IMR-90 (cell line): ENCODE data around the gene CLSTN1. TPM values are rescaled to one million over a fixed set of nuclear protein-coding genes. Genes with fewer than 3 reads are reported as not detected.

ENCODE experiments used
- ATAC-seq: fragments of 200-7000 bp; cut with Tn5 transposase; 2 replicates; pipeline ENCODE4 v1.9.1; 2020; ENCODE audit warnings: low read depth, mild to moderate bottlenecking, moderate library complexity
- BruUV-seq: library from RNA; stranded (reverse); fragments of 400-500 nt; replicated peaks from 2 replicates; lab custom pipeline; 2021; lab: Mats Ljungman, UMichigan
- CTCF ChIA-PET: fragments of 300-600 bp; formaldehyde crosslinking; extraction: SDS; loops from one replicate; lab custom pipeline; 2021; ENCODE audit warnings: antibody characterized with exemption; lab: Yijun Ruan, JAX
- POLR2A ChIA-PET: fragments of 300-600 bp; sonication (Branson Sonifier 250); formaldehyde crosslinking; loops from one replicate; lab custom pipeline; 2022; ENCODE audit warnings: antibody characterized with exemption; ENCODE audit not compliant: unreplicated experiment; lab: Charles Lee
- DNase-seq: peaks from one replicate; pipeline ENCODE4 v3.0.0; 2013
- H2AFZ ChIP-seq: replicated peaks from 2 replicates; pipeline ENCODE3; 2013; ENCODE audit warnings: low read length, mild to moderate bottlenecking; ENCODE audit not compliant: poor library complexity
- H2AK5ac ChIP-seq: 2 replicates; pipeline ENCODE4 v1.6.1; 2013; ENCODE audit warnings: low read depth, low read length, inconsistent platforms
- H2AK9ac ChIP-seq: replicated peaks from 2 replicates; pipeline ENCODE3; 2013; ENCODE audit warnings: mild to moderate bottlenecking, low read depth, low read length, moderate library complexity; ENCODE audit not compliant: poor library complexity
- H2BK120ac ChIP-seq: 2 replicates; pipeline ENCODE4 v1.6.1; 2013; ENCODE audit warnings: low read depth, low read length, inconsistent platforms
- H2BK15ac ChIP-seq: 3 replicates; pipeline ENCODE4 v1.6.1; 2013; ENCODE audit warnings: low read depth, low read length, inconsistent platforms
- H2BK20ac ChIP-seq: 2 replicates; pipeline ENCODE4 v1.6.1; 2013; ENCODE audit warnings: low read depth, mild to moderate bottlenecking, inconsistent platforms, low read length, moderate library complexity
- H2BK5ac ChIP-seq: 2 replicates; pipeline ENCODE4 v1.6.1; 2013; ENCODE audit warnings: mild to moderate bottlenecking, low read depth, low read length, inconsistent platforms; ENCODE audit not compliant: poor library complexity, severe bottlenecking
- H3K14ac ChIP-seq: replicated peaks from 2 replicates; pipeline ENCODE4 v1.6.1; 2013; ENCODE audit warnings: low read depth, low read length, inconsistent platforms
- H3K18ac ChIP-seq: 2 replicates; pipeline ENCODE4 v1.6.1; 2013; ENCODE audit warnings: low read depth, low read length, control low read depth
- H3K23ac ChIP-seq: 2 replicates; pipeline ENCODE4 v1.6.1; 2013; ENCODE audit warnings: low read depth, low read length, inconsistent platforms
- H3K27ac ChIP-seq: 2 replicates; pipeline ENCODE4 v1.5.1; 2013; ENCODE audit warnings: mild to moderate bottlenecking, control low read depth, low read length; ENCODE audit not compliant: insufficient read depth
- H3K27me3 ChIP-seq: 2 replicates; pipeline ENCODE4 v1.6.1; 2013; ENCODE audit warnings: low read length; ENCODE audit not compliant: control insufficient read depth, insufficient read depth
- H3K36me3 ChIP-seq: 2 replicates; pipeline ENCODE4 v1.6.1; 2013; ENCODE audit warnings: low read length, mixed read lengths; ENCODE audit not compliant: control insufficient read depth, insufficient read depth
- H3K4ac ChIP-seq: 2 replicates; pipeline ENCODE4 v1.6.1; 2013; ENCODE audit warnings: low read depth, low read length, inconsistent platforms
- H3K4me1 ChIP-seq: 2 replicates; pipeline ENCODE4 v1.6.1; 2013; ENCODE audit warnings: low read length, mixed read lengths; ENCODE audit not compliant: control insufficient read depth, insufficient read depth
- H3K4me2 ChIP-seq: 2 replicates; pipeline ENCODE4 v1.6.1; 2013; ENCODE audit warnings: low read depth, mild to moderate bottlenecking, control low read depth, low read length, moderate library complexity
- H3K4me3 ChIP-seq: 2 replicates; pipeline ENCODE4 v1.5.1; 2013; ENCODE audit warnings: low read depth, mild to moderate bottlenecking, control low read depth, low read length, moderate library complexity; ENCODE audit not compliant: insufficient read depth
- H3K56ac ChIP-seq: 2 replicates; pipeline ENCODE4 v1.6.1; 2013; ENCODE audit warnings: low read length, inconsistent platforms; ENCODE audit not compliant: insufficient read depth; ENCODE audit errors: extremely low read depth
- H3K79me1 ChIP-seq, 2 experiments: 2 replicates each; pipeline ENCODE4 v1.6.1; 2013; ENCODE audit warnings: low read length in 2 of 2, inconsistent platforms in 1 of 2, low read depth in 1 of 2
- H3K9ac ChIP-seq: 2 replicates; pipeline ENCODE4 v1.6.1; 2013; ENCODE audit warnings: low read depth, low read length, control low read depth
- H3K9me1 ChIP-seq: 2 replicates; pipeline ENCODE4 v1.6.1; 2013; ENCODE audit warnings: low read length, inconsistent platforms; ENCODE audit not compliant: insufficient read depth
- H3K9me3 ChIP-seq: 2 replicates; pipeline ENCODE4 v1.6.1; 2013; ENCODE audit warnings: low read length; ENCODE audit not compliant: control insufficient read depth, insufficient read depth
- H4K20me1 ChIP-seq: 2 replicates; pipeline ENCODE4 v1.6.1; 2013; ENCODE audit warnings: low read length, inconsistent platforms; ENCODE audit not compliant: insufficient read depth
- H4K5ac ChIP-seq: 2 replicates; pipeline ENCODE4 v1.6.1; 2013; ENCODE audit warnings: mild to moderate bottlenecking, low read depth, low read length, control low read depth
- H4K8ac ChIP-seq, 2 experiments: 2 replicates each; pipeline ENCODE4 v1.6.1; 2013; ENCODE audit warnings: low read depth in 2 of 2, low read length in 2 of 2, control low read depth in 1 of 2, inconsistent platforms in 1 of 2
- H4K91ac ChIP-seq: 2 replicates; pipeline ENCODE4 v1.6.1; 2013; ENCODE audit warnings: low read depth, low read length, inconsistent platforms; ENCODE audit not compliant: insufficient read depth
- BHLHE40 ChIP-seq: fragments of 150-350 bp; IDR thresholded peaks from 2 replicates; pipeline ENCODE4 v1.6.1; 2016; ENCODE audit warnings: mild to moderate bottlenecking, low read depth, low read length
- CEBPB ChIP-seq: IDR thresholded peaks from 2 replicates; pipeline ENCODE4 v1.6.1; 2012; ENCODE audit warnings: low read depth, low read length, improper control_type of control experiment
- CHD1 ChIP-seq: IDR thresholded peaks from 2 replicates; pipeline ENCODE4 v1.6.1; 2012; ENCODE audit warnings: low read depth, low read length, improper control_type of control experiment
- FOS ChIP-seq: fragments of 150-350 bp; IDR thresholded peaks from 2 replicates; pipeline ENCODE4 v1.6.1; 2016; ENCODE audit warnings: low read depth, low read length
- MAFK ChIP-seq: IDR thresholded peaks from 2 replicates; pipeline ENCODE4 v1.6.1; 2012; ENCODE audit warnings: low read depth, low read length, improper control_type of control experiment
- MAZ ChIP-seq: IDR thresholded peaks from 2 replicates; pipeline ENCODE4 v1.6.1; 2012; ENCODE audit warnings: low read depth, mild to moderate bottlenecking, low read length, improper control_type of control experiment, moderate library complexity, borderline replicate concordance
- RAD21 ChIP-seq: IDR thresholded peaks from 2 replicates; pipeline ENCODE4 v1.6.1; 2012; ENCODE audit warnings: low read length, improper control_type of control experiment
- RCOR1 ChIP-seq: IDR thresholded peaks from 2 replicates; pipeline ENCODE4 v1.6.1; 2012; ENCODE audit warnings: mild to moderate bottlenecking, low read length, improper control_type of control experiment; ENCODE audit not compliant: insufficient replicate concordance
- RFX5 ChIP-seq: IDR thresholded peaks from 2 replicates; pipeline ENCODE4 v1.8.0; 2012; ENCODE audit warnings: low read depth, mild to moderate bottlenecking, low read length, moderate library complexity
- SMC3 ChIP-seq: fragments of 150-350 bp; IDR thresholded peaks from 2 replicates; pipeline ENCODE4 v1.6.1; 2016; ENCODE audit warnings: low read depth, mild to moderate bottlenecking, antibody characterized with exemption, low read length, moderate library complexity
- WGBS, 2 experiments: methylation state at CpG; one replicate each; pipeline versions ENCODE4 v1.1.5 to v1.1.7; 2013; ENCODE audit warnings: missing lambda C conversion rate in 2 of 2; ENCODE audit not compliant: insufficient read length in 1 of 2; ENCODE audit errors: extremely low coverage in 2 of 2; 5-methylcytosine and 5-hydroxymethylcytosine counted together
- dilution Hi-C: fragments of 300-500 bp; cut with HindIII; formaldehyde crosslinking; loops from one replicate; pipeline ENCODE4 v1.14.3; 2018; ENCODE audit warnings: low sequenced_read_pairs; ENCODE audit not compliant: unreplicated experiment
- in situ Hi-C: fragments of 300-500 bp; cut with MboI; formaldehyde crosslinking; loops from 3 replicates; pipeline ENCODE4 v1.14.3; 2019; ENCODE audit warnings: low sequenced_read_pairs, inconsistent platforms, mixed read lengths
- intact Hi-C: fragments of 100-400 bp; cut with micrococcal nuclease; formaldehyde crosslinking; loops from 2 replicates; pipeline ENCODE4 v1.10.0; 2022
- polyA plus RNA-seq, 3 experiments: library from polyadenylated mRNA; depleted of rRNA; stranded (reverse); fragments of >200 nt; gene quantifications; 2 replicates each; pipeline ENCODE4 v1.2.3, GENCODE V29; 2012; ENCODE audit warnings: low replicate concordance in 1 of 3
- total RNA-seq: library from RNA; depleted of rRNA; stranded (reverse); fragments of >200 nt; gene quantifications from 2 replicates; pipeline ENCODE4 v1.2.3, GENCODE V29; 2012
- TF ChIP-seq, protein P1 (sequence below): fragments of 150-350 bp; IDR thresholded peaks from 2 replicates; pipeline ENCODE4 v1.6.1; 2017; ENCODE audit warnings: mild to moderate bottlenecking, antibody characterized with exemption, low read length, low read depth
- TF ChIP-seq, protein P2 (sequence below): conservative IDR thresholded peaks from 2 replicates; pipeline ENCODE4 v1.5.1; 2012; ENCODE audit warnings: mild to moderate bottlenecking, low read depth, low read length, improper control_type of control experiment
- TF ChIP-seq, protein P3 (sequence below): fragments of 150-350 bp; IDR thresholded peaks from 2 replicates; pipeline ENCODE4 v1.6.1; 2016; ENCODE audit warnings: low read depth, mild to moderate bottlenecking, low read length, moderate library complexity, borderline replicate concordance

Gene CLSTN1
- total and polyA plus RNA-seq, 2 of the 4 experiments (the other 2 are of a cell fraction) = 30.1 to 72.2 TPM

DNA sequence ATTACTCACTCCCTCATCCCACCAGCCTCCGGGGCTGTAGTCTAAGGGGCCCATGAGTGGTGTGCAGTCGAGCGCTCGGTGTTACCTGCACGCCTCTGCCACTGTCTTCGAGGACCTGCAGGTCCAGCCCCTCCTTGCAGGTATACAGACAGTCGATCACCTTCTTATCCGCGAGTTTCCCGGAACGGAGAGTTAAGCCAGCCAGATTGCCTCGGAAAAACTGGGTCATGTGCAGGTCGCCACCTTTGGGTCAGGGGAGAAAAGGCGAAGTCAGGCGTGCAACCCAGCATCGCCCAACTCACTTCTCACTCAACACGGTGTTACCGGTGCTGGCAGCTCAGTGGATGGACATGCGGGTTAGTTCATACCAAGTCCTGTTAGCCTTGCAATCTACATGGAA is 88.0 kb downstream of the CLSTN1 start:
- no peaks in the 10 kb centered on the region for H3K9me3 ChIP-seq
- no peaks in the 10 kb centered on the region for H3K4me1 ChIP-seq
- no peak overlapping the region for H4K5ac ChIP-seq
- BruUV-seq = no TSS peak
- peaks cover 80% of the 10 kb centered on the region for H3K36me3 ChIP-seq
- 97% methylated on average over 4 of the region's 19 CpGs; no CpG with 5 or more reads in 1 of the 2 experiments for WGBS, 2 experiments
- no peak overlapping the region for H2BK15ac ChIP-seq
- CTCF ChIA-PET = interaction anchor here (0.6 kb wide), 1 partner anchor 215 kb away, joined by 3 read pairs; no protein-coding TSS in a partner anchor
- no peak overlapping the region for H4K8ac ChIP-seq
- intact Hi-C loops (no loop called here), dilution Hi-C loops (no loop called here), in situ Hi-C loops (no loop called here)
- no peaks in the 10 kb centered on the region for H3K27me3 ChIP-seq
- H4K91ac ChIP-seq = no peak overlapping the region
- H3K27ac ChIP-seq = no peak overlapping the region
- no peak overlapping the region for H2BK5ac ChIP-seq
- no peak overlapping the region for H3K56ac ChIP-seq
- TF ChIP-seq, protein P1, sequence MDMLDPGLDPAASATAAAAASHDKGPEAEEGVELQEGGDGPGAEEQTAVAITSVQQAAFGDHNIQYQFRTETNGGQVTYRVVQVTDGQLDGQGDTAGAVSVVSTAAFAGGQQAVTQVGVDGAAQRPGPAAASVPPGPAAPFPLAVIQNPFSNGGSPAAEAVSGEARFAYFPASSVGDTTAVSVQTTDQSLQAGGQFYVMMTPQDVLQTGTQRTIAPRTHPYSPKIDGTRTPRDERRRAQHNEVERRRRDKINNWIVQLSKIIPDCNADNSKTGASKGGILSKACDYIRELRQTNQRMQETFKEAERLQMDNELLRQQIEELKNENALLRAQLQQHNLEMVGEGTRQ = no peak
- TF ChIP-seq RCOR1 (no peak), BHLHE40 (no peak), RFX5 (no peak), RAD21 (no peak), FOS (no peak), CHD1 (no peak), CEBPB (no peak), SMC3 (no peak), MAZ (no peak), MAFK (no peak)
- TF ChIP-seq, protein P2, sequence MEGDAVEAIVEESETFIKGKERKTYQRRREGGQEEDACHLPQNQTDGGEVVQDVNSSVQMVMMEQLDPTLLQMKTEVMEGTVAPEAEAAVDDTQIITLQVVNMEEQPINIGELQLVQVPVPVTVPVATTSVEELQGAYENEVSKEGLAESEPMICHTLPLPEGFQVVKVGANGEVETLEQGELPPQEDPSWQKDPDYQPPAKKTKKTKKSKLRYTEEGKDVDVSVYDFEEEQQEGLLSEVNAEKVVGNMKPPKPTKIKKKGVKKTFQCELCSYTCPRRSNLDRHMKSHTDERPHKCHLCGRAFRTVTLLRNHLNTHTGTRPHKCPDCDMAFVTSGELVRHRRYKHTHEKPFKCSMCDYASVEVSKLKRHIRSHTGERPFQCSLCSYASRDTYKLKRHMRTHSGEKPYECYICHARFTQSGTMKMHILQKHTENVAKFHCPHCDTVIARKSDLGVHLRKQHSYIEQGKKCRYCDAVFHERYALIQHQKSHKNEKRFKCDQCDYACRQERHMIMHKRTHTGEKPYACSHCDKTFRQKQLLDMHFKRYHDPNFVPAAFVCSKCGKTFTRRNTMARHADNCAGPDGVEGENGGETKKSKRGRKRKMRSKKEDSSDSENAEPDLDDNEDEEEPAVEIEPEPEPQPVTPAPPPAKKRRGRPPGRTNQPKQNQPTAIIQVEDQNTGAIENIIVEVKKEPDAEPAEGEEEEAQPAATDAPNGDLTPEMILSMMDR = no peak
- TF ChIP-seq, protein P3, sequence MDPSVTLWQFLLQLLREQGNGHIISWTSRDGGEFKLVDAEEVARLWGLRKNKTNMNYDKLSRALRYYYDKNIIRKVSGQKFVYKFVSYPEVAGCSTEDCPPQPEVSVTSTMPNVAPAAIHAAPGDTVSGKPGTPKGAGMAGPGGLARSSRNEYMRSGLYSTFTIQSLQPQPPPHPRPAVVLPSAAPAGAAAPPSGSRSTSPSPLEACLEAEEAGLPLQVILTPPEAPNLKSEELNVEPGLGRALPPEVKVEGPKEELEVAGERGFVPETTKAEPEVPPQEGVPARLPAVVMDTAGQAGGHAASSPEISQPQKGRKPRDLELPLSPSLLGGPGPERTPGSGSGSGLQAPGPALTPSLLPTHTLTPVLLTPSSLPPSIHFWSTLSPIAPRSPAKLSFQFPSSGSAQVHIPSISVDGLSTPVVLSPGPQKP = no peak
- H3K18ac ChIP-seq = no peak overlapping the region
- DNase-seq = no peak
- no peak overlapping the region for H2BK20ac ChIP-seq
- H3K9ac ChIP-seq = no peak overlapping the region
- H2AK9ac ChIP-seq = no peak overlapping the region
- no peak overlapping the region for H3K23ac ChIP-seq
- no peak overlapping the region for H3K14ac ChIP-seq
- H4K20me1 ChIP-seq = peaks cover 4% of the 10 kb centered on the region; the same call in 1 of the 2 replicates
- no peak overlapping the region for H2BK120ac ChIP-seq
- H3K4me3 ChIP-seq = no peak overlapping the region
- no peak overlapping the region for H2AK5ac ChIP-seq
- H3K79me1 ChIP-seq = 0 out of 4 replicates have a peak, but pooled peaks cover 0 to 5% of the 10 kb centered on the region in 2 experiments
- POLR2A ChIA-PET = no interaction called here
- no peak overlapping the region for H3K4me2 ChIP-seq
- H3K4ac ChIP-seq = no peak overlapping the region
- no peaks in the 10 kb centered on the region; the same call in 1 of the 2 replicates for H3K9me1 ChIP-seq
- H2AFZ ChIP-seq = no peak overlapping the region
- no peak for ATAC-seq
